Skin of body (tissue), 2 donors: ENCODE data around the gene CKB. TPM values are rescaled to one million over a fixed set of nuclear protein-coding genes. Genes with fewer than 3 reads are reported as not detected.

Experiments
- DNase-seq: peaks from one replicate; lab custom pipeline; 2025; lab: John Stamatoyannopoulos, UW
- total RNA-seq: library from RNA; depleted of rRNA; stranded (reverse); fragments of >200 nt; gene quantifications from one replicate; pipeline ENCODE4 v1.2.3, GENCODE V29; 2014

CKB gene
- total RNA-seq, 1 donor from 2014 or later: 75.4 TPM

DNA sequence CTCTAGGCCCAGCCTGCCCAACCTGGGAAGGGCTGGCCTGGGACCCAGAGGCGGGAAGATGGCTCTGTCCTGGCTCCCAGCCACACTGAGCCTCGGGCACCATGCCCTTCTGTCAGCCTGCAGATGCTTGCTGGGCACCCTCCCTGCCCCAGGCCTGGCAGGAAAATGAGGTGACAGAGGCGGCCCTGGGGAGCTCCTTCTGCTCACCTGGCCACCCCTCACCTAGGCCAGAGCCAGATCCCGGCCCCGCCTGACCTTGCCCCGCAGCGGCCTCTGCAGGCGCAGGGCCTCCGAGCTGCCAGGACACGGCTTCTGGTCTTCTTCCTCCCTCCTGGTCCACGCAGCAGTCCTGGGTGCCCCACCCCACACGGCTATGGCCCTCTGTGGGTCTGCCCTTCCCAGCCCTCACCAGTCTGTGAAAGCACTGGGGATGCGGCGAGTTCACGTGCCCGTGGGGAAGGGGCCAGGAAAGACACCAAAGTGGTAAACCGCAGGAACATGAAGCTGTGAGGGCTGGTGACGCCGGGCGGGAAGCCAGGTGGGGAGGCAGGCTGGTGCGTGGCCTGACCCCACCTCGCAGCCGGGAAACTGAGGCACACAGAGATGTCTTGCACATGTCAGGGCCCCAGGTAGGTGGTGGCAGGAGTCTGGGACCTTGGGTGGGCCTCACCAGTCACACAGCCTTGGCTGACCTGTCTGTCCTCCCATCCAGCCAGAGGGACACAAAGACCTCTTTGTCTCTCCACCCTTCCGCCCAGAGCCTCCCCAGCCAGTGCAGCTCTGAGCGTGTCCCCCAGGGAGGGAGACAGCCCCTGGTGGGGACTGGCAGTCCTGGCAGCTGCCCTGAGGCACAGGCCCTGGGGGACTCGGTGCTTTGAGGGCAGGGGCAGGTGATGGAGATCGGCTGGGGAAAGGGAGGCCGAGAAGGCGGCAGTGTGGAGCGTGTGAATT lies 27.0 kb upstream of the CKB start:
- no peak for DNase-seq

DNA sequence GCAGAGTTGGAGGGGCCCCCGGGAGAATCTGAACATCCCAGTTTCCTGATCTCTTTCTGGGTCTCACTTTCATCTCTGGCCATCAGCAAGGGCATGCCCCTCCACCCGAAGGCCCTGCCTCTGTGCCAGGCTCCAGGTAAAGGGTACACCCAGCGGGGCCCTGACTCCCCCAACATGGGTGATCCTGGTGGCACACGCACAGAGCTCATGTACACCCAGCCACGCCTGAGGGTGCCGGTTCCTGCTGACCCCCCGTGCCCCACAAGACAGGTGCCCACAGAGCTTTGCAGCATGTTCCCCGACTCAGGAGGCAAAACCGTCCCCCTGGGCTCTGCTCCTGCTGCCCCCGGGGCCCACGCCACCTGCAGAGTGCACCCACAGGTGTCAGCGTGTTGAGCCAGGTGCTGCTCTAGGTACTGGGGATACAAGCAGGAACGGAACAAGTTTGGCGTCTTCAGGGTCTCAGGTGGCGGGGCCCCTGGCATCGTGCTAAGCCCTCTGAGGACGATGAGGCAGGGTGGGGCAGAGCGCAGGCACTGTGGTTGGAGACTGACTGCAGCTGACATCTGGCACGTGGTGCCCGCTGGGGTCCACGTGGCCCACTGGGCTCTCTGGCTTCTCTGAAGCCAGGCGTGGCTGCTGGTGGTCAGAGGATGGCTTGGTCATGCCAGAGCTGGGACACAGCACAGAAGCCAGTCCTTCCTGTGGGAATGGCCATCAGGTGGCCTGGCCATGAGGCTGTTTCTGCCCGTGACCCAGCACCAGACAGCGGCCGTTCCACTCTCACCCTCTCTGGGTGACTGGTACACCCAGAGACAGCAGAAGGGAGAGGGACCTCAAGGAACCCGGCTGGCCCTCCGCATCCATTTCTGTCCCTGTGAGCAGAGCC lies 26.1 kb upstream of the CKB start:
- DNase-seq: no peak

DNA sequence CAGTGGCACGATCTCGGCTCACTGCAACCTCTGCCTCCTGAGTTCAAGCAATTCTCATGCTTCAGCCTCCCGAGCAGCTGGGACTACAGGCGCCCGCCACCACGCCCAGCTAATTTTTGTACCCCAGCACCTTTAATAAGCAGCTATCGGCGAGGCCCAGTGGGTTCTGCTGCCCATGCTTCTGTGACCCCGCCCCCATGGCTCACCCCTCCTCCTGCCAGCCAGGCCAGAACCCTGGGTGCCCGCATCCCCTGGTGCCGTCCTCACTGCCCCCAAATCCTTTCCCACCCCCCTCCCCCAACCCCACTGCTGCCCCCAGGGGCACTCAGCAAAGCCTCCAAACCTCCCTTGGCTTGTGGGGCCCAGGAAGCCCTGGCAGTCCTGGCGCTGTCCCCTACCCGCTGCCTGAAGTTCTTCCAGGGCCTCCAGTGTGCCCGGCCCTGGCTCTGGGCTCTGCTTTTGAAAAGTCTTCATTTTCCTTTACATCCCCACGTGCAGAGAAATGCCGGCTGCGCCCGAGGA lies 25.4 kb upstream of the CKB start:
- DNase-seq: no peak

DNA sequence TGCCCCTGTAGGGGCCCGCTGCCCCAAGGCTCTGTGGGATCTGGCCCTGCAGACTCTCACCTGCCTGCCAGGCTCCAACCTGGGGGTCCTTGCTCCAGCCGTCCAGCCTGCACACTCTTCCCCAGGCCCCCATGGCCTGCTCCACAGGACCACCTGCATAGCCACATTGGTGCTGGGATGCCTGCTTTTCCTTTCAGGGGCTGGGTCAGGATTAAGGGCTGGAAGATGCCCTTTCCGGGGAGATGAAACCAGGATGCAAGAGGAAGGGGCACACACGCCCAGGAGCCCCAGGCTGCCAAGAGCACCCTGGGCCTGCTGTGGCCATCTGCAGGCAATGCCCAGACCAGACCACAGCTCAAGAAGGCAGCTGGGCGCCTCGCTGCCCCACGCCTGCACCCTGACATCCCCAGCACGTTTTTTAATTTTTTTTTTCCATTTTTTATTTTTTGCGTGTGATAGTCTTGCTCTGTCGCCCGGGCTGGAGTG lies 24.9 kb upstream of the CKB start:
- no peak for DNase-seq

GRCh38 chr14:103546652-103547454 lies 24.2 kb upstream of the CKB start:
- DNase-seq: peak; percentile 45

DNA sequence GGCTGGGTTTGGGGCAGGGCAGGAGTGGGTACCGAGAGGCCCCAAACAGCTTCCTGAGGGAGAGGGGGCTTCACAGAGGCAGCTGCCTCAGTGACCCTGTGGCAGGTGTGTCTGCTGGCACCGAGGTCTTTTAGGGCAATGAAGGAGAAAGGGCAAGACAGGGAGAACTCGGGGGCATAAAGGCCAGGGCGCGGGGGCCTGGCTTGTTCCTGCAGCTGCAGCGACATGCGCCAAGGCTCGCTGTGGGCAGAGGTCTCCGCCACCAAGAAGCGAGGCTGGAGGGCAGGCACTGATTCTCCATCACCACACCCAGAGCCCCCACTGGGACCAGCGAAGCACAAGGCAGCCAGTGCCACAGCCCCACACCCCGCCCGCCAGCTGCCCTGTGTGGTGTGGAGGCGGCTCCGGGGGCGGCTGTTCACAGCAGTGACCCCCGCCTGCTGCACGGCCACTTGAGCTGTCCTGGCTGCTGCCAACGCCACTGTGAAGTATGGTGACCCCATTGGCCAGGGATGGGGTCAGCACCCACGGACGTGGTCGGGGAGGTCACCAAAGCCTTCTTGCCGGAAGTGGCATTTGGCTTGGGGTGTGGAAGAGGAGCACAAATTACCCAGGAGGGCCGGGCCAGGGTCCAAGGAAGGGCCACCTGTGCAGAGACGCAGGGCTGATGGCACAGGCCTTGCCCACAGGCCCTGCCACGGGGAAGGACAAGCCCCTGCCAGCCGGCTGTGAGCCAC lies 23.5 kb upstream of the CKB start:
- DNase-seq: no peak

- DNase-seq: no peak
Measured at GRCh38 chr14:103545219-103545914, 22.7 kb upstream of the CKB start.

- DNase-seq: peak; percentile 61
Measured at GRCh38 chr14:103544388-103545218, 22.0 kb upstream of the CKB start.

- DNase-seq: no peak
Measured at GRCh38 chr14:103543721-103544387, 21.2 kb upstream of the CKB start.

DNA sequence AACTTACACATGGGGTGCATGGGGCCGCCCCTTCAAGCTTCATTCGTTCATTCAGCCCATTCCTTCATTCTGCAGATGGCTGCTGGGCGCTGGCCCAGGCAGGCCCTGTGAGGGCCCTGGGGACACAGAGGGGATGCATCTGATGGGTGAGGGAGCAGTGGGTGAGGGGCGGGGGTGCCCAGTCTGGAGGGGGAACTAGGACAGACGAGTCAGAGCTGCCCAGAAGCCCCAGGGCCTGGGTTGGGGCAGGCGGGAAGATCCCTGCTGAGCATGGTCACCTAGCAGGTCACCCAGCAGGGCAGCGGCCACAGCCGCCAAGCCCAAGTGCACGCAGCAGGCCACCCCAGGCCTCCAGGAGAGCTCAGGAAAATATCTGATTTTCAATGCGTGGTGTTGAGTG lies 20.5 kb upstream of the CKB start:
- no peak for DNase-seq

DNA sequence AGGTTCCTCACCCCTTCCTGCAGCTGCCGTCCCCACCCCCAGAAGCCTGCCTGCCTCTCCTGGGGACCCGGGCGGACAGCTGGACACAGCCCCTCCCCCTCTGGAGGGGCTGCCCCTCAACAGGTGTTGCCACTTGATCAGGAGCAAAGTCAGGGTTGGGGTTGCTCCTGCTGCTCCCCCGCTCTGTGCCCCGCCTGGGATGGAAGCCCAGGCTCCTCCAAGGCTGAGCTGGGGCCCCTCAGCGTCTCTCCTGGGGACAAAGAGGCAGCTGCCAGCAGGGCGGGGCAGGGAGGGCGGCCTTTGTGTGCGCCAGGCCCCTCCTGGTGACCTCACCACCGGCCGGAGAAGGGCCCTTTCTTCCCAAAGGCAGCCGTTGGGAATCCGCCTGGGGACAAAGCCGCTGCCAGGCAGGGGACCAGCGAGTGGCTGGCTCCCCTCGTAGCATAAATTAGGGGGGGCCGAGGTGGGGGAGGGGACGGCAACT lies 20.0 kb upstream of the CKB start:
- DNase-seq: peak; percentile 50

- no peak for DNase-seq
Measured at GRCh38 chr14:103541709-103542604, 19.3 kb upstream of the CKB start.

- no peak for DNase-seq
Measured at GRCh38 chr14:103540821-103541708, 18.4 kb upstream of the CKB start.

DNA sequence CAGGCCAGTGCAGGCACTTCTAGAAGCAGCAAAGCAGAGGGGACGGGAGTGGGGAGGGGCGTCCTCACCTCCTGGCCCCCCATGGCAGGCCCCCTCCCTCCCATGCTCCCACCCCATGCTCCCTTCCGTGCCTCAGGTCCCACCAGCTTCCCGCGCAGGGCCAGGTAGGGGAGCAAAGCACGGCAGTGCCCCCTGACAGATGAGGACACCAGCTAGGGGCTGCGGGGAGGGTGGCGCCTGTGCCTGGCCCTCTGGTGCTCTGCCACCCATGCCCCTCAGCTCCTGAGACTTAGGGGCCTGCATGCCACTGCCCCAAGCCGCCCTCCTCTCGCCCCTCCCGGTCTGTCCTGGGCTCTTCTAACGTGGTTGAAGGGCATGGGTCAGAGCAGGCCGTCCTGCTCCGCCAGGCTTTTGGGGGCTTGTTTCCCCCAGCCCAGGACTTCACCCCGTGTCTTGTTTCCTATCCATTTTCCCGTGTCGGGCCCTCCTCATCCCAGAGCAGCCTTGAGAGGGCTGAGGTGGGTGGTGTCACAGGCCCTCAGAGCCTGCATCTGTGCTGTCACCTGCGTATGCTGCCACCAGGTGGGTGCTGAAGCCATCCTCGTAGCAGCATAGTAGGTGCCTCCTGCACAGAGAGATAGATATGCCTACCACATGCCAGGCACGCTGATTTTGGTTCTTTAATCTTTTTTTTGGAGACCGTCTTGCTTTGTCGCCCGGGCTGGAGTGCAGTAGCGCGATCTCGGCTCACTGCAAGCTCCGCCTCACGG lies 16.6 kb upstream of the CKB start:
- DNase-seq: no peak
